ENCODE measurements around the gene EIF4E1B. TPM values are rescaled to one million over a fixed set of nuclear protein-coding genes. Genes with fewer than 3 reads are reported as not detected.

Gene EIF4E1B
- total and polyA plus RNA-seq, 4 donors, result not detected

DNA sequence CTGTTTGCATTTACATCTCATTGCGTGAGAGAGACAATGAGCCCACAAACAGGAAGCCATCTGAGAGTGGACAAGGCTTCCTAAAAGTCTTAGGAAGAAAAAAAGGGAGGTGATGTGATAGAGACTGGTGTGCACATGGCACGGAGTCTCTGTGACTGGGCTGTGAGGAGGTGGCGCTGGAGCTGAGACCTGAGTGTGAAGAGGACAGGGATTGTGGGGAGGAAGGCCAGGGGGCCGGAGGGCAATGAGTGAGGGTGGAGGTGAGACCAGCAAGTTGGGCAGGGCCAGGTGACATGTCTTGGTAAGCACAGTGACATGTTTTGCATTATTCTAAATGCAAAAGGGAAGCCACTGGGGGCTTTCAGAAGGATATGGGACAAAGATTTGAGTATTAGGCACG, 61.9 kb downstream of the EIF4E1B start:
- no peaks in the 10 kb centered on the region for H3K4me1 ChIP-seq (ENCODE audit: control insufficient read depth in 4 of 4, insufficient read depth in 4 of 4, low read length in 3 of 4)
- TF ChIP-seq GABPA (IDR thresholded peaks at IDR 0.05 in 1 of 2, conservative IDR thresholded peaks at IDR 0.05 in 1 of 2), result no peak
- TF ChIP-seq FOXA1 (IDR thresholded peaks at IDR 0.05), result no peak
- TF ChIP-seq YY1 (IDR thresholded peaks at IDR 0.05), result no peak
- no peak for TF ChIP-seq HNF4A (conservative IDR thresholded peaks at IDR 0.05)
- TF ChIP-seq FOXA2 (IDR thresholded peaks at IDR 0.05), result no peak
- no peak for TF ChIP-seq EGR1 (IDR thresholded peaks at IDR 0.05; ENCODE audit: low read depth in 2 of 2)
- TF ChIP-seq, protein P1, sequence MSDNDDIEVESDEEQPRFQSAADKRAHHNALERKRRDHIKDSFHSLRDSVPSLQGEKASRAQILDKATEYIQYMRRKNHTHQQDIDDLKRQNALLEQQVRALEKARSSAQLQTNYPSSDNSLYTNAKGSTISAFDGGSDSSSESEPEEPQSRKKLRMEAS (IDR thresholded peaks at IDR 0.05), result no peak
- TF ChIP-seq SP1 (IDR thresholded peaks at IDR 0.05), result no peak
- no peak for TF ChIP-seq NR2F2 (IDR thresholded peaks at IDR 0.05)
- TF ChIP-seq, protein P2, sequence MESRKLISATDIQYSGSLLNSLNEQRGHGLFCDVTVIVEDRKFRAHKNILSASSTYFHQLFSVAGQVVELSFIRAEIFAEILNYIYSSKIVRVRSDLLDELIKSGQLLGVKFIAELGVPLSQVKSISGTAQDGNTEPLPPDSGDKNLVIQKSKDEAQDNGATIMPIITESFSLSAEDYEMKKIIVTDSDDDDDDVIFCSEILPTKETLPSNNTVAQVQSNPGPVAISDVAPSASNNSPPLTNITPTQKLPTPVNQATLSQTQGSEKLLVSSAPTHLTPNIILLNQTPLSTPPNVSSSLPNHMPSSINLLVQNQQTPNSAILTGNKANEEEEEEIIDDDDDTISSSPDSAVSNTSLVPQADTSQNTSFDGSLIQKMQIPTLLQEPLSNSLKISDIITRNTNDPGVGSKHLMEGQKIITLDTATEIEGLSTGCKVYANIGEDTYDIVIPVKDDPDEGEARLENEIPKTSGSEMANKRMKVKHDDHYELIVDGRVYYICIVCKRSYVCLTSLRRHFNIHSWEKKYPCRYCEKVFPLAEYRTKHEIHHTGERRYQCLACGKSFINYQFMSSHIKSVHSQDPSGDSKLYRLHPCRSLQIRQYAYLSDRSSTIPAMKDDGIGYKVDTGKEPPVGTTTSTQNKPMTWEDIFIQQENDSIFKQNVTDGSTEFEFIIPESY (IDR thresholded peaks at IDR 0.05), result no peak
- TF ChIP-seq, protein P3, sequence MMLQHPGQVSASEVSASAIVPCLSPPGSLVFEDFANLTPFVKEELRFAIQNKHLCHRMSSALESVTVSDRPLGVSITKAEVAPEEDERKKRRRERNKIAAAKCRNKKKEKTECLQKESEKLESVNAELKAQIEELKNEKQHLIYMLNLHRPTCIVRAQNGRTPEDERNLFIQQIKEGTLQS (IDR thresholded peaks at IDR 0.05), result no peak
- no peak for TF ChIP-seq RAD21 (IDR thresholded peaks at IDR 0.05)
- no peak overlapping the region for H3K4me3 ChIP-seq (ENCODE audit: low read depth in 1 of 3, low read length in 3 of 3)
- WGBS, result 47% methylated on average over 5 of the region's 5 CpGs
- peaks cover 0 to 2% (median under 1%) of the 10 kb centered on the region in 4 donors for H3K9me3 ChIP-seq (ENCODE audit: control insufficient read depth in 4 of 4, low read length in 3 of 4)
- no peak for DNase-seq (ENCODE audit: low spot score)
- no peak overlapping the region for H3K27ac ChIP-seq (ENCODE audit: low read depth in 1 of 2, low read length in 2 of 2)
- H3K36me3 ChIP-seq (ENCODE audit: control insufficient read depth in 4 of 4, insufficient read depth in 3 of 4, low read depth in 1 of 4, low read length in 3 of 4), result no peaks in the 10 kb centered on the region
- H3K27me3 ChIP-seq (ENCODE audit: control insufficient read depth in 4 of 4, insufficient read depth in 4 of 4, low read length in 3 of 4), result peaks cover 0 to 8% (median 2%) of the 10 kb centered on the region in 4 donors
- H3K9ac ChIP-seq (ENCODE audit: low read depth in 1 of 2, low read length in 2 of 2), result no peak overlapping the region

DNA sequence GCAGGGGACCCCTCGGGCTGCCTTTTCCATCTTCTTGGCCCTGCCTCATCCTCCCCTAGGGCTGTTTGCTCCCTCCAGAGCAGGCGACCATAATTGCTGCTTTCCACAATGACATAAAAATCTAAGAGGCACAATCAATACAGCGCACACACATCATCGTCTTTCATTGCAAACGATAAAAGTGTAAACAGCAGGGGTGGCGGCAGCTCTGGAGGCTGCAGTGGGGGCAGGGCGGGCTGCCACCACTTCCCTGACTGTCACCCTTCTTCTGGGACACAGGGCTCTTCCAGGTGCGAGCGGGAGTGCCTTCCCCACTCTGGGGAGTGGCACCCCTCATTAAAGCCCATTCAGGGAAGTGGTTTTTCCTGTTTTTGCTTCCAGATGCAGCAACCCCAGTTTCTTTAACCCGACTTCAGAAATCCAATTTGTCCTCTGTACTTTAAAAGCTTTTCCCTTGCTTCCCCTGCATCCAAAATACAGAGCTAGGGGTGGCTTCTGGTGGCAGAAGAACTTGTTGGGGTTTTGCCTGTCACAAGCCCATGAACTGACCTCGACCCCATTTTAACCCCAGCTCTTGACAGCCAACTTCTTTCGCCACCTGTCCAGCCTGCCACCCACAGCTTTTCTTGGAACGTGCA, 62.5 kb downstream of the EIF4E1B start:
- 14% methylated on average over 13 of the region's 13 CpGs for whole genome bisulfite sequencing
- peaks cover 0 to 8% (median 2%) of the 10 kb centered on the region in 4 donors for H3K27me3 ChIP-seq (ENCODE audit: control insufficient read depth in 4 of 4, insufficient read depth in 4 of 4, low read length in 3 of 4)
- TF ChIP-seq SP1 (IDR thresholded peaks at IDR 0.05) (no peak), JUND (IDR thresholded peaks at IDR 0.05) (no peak), GABPA (IDR thresholded peaks at IDR 0.05 in 1 of 2, conservative IDR thresholded peaks at IDR 0.05 in 1 of 2) (no peak), FOXA1 (IDR thresholded peaks at IDR 0.05) (no peak), HNF4A (conservative IDR thresholded peaks at IDR 0.05) (no peak), RAD21 (IDR thresholded peaks at IDR 0.05) (no peak), NR2F2 (IDR thresholded peaks at IDR 0.05) (no peak), RXRA (IDR thresholded peaks at IDR 0.05) (no peak), EGR1 (IDR thresholded peaks at IDR 0.05; ENCODE audit: low read depth in 2 of 2) (no peak), HNF4G (IDR thresholded peaks at IDR 0.05) (no peak), YY1 (IDR thresholded peaks at IDR 0.05) (no peak), FOXA2 (IDR thresholded peaks at IDR 0.05) (no peak)
- TF ChIP-seq, protein P2 (IDR thresholded peaks at IDR 0.05), result no peak
- TF ChIP-seq, protein P1 (IDR thresholded peaks at IDR 0.05), result no peak
- TF ChIP-seq, protein P3 (IDR thresholded peaks at IDR 0.05), result no peak
- TF ChIP-seq, protein P4, sequence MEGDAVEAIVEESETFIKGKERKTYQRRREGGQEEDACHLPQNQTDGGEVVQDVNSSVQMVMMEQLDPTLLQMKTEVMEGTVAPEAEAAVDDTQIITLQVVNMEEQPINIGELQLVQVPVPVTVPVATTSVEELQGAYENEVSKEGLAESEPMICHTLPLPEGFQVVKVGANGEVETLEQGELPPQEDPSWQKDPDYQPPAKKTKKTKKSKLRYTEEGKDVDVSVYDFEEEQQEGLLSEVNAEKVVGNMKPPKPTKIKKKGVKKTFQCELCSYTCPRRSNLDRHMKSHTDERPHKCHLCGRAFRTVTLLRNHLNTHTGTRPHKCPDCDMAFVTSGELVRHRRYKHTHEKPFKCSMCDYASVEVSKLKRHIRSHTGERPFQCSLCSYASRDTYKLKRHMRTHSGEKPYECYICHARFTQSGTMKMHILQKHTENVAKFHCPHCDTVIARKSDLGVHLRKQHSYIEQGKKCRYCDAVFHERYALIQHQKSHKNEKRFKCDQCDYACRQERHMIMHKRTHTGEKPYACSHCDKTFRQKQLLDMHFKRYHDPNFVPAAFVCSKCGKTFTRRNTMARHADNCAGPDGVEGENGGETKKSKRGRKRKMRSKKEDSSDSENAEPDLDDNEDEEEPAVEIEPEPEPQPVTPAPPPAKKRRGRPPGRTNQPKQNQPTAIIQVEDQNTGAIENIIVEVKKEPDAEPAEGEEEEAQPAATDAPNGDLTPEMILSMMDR (IDR thresholded peaks at IDR 0.05; ENCODE audit: low read depth, low read length, missing input control), result no peak
- no peak overlapping the region for H3K4me3 ChIP-seq (ENCODE audit: low read depth in 1 of 3, low read length in 3 of 3)
- no peak overlapping the region for H3K27ac ChIP-seq (ENCODE audit: low read depth in 1 of 2, low read length in 2 of 2)
- no peaks in the 10 kb centered on the region for H3K36me3 ChIP-seq (ENCODE audit: control insufficient read depth in 4 of 4, insufficient read depth in 3 of 4, low read depth in 1 of 4, low read length in 3 of 4)
- H3K9ac ChIP-seq (ENCODE audit: low read depth in 1 of 2, low read length in 2 of 2), result no peak overlapping the region
- DNase-seq (ENCODE audit: low spot score), result no peak
- H3K9me3 ChIP-seq (ENCODE audit: control insufficient read depth in 4 of 4, low read length in 3 of 4), result peaks cover 0 to 2% (median under 1%) of the 10 kb centered on the region in 4 donors
- H3K4me1 ChIP-seq (ENCODE audit: control insufficient read depth in 4 of 4, insufficient read depth in 4 of 4, low read length in 3 of 4), result no peaks in the 10 kb centered on the region

All from liver (tissue), 9 donors.